Activated T-helper 1 cell treated with anti-CD3 and anti-CD28 coated beads, Interleukin-2, amount 50 U/mL, for 16 hours (primary cell): Measurements from ENCODE around the gene IRX2.

Experiments
- DNase-seq, 2 donors: peaks; one replicate each; pipeline ENCODE4 v3.0.0-alpha.2; 2020; ENCODE audit warnings: low read depth in 1 of 2, low spot score in 1 of 2

The IRX2 gene

DNA sequence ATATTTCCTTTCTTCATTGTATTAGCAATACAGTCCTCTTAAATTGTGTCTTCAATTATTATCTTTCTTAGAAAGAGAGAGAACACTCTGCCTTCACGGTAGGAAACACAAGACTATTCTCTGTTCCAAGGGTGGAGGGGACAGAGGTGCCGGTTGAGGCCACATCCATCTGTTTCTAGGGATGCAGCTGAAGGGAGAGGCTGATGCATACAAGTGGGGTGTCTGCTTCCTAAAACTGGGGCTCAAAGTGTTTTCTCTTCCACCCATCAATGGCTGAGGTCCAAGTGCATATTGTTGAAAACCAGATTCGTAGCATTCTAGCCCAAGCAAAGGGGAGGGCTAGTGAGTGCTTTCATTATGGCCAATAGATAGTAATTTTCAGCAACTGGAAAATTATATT, 9.5 kb downstream of the IRX2 start:
- no peak for DNase-seq

GRCh38 chr5:2740876-2741555, 10.5 kb downstream of the IRX2 start:
- no peak for DNase-seq

GRCh38 chr5:2740051-2740875, 11.2 kb downstream of the IRX2 start:
- no peak for DNase-seq

DNA sequence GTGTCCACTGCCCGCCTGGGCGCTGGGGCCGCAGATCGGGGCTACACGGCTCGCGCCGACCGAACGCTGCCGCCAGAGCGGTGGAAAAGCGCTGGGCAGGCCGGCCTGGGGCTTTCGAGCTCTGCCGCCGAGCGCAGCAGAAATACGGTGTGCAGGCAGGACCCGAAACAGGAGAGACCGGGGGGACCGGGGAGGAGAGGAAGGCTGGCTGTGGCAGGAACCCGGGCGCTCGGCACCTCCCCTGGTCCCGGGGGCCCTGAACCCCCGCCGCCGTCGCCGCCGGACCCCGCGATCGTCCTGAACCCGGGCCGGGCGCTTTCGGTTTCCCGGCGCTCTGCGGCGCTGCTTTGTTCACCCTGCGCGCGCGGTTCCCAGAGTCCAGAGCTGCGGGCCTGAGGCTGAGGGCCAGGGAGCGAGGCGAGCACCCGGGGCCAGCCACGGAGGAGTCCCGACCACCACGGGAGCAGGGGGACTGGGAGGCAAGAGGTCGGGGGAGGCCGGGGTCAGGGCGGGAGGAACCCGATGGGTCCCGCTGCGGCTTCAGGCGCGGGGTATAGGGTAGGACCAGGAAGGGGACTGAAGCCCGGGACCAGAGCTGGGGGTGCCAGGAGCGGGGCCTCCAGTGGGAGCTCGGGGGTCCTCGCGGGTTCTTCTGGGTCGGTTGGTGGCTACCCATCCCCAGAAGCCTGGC, 12.0 kb downstream of the IRX2 start:
- DNase-seq, result no peak

DNA sequence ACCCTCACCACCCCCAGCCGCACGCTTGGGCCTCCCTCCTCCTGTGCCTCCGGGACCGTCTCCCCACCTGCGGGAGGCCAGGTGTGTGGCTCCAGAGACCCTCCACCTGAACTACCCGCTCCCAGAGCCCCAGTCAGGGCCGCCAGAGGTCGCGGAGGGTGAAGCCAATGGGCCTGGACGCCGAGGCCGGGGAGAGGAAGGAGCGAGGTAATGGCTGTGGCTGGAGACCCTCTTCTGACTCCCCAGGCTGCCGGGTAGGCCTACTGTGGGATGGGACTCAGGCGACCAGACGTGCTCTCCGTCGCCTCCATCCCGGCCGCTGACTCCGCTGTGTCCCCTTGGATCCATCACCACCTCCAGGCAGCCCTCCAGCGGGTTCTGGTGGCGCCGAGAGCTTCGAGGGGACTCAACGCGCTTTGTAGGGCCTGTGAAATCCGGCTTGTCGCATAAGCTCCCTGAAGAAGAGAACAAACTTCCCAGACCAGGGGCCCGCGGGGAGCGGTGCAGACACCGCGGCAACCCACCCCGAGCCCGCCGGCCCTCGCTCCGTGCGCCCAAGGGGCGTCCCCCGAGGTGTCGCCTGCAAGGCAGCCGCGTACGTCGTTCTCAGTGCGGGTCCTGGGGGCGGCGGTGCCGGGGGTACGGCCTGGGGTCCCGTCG, 12.6 kb downstream of the IRX2 start:
- DNase-seq, result no peak

- no peak for DNase-seq
Measured at GRCh38 chr5:2738156-2738699, 13.2 kb downstream of the IRX2 start.

DNA sequence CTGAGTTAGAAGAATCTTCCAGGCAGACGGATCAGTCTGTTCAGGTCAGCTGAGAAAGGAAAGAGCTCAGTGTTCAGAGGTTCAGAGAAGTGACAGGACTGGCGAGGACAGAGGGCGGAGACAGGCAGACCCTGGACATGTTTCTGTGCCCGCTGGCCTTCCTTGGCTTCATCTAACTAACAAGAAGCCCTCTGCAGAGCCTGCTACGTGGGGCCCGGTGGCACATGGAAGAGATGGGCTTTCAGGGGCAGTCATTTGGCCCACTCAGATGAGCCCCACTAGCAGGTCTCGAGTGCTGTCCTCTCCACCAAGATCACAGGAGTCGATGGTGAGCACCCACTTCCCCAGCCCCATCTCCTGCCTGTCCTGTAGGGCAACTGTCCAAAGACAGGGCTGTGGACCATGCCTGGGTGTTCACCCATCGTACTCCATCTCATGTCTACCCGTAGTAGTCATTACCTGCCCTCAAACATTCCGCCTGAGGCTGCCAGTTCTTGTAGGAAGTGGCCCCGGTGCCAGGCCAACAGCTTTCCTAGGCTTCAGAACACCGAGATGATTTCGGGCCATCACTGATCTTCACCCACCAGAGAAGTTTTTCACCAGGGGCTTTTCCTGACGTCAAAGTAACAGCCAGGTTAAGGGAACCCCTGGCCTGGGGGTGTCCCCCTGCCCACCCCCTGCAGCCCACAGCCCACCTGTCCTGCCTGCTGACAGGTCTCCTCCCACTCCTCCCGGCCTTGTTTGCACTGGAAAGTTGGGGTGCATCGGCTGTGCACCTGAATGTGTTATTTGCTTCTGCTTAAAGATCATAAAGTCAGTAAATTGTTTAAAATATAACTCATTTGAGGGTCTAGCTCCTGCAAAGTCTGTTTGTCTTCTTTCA, 14.0 kb downstream of the IRX2 start:
- no peak for DNase-seq

DNA sequence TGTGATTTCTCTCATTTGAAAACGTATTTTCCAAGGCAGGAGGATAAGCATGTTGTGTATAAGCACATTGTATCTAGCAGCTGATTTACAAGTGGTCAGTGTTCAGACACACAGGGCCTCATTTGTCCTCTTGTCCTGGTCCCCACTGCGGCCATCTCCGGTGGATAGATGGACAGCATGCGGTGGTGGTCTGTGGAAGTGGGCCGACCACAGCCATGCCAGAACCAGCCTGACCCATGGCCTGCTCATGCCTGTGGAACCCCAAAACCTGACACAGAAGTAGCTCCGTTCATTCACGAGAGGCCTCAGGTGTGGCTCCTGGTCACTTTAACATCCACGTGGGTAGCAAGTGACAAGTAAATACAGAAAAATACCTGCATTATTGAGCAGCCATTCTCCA, 14.6 kb downstream of the IRX2 start:
- no peak for DNase-seq

- no peak for DNase-seq
Measured at GRCh38 chr5:2735996-2736395, 15.5 kb downstream of the IRX2 start.

DNA sequence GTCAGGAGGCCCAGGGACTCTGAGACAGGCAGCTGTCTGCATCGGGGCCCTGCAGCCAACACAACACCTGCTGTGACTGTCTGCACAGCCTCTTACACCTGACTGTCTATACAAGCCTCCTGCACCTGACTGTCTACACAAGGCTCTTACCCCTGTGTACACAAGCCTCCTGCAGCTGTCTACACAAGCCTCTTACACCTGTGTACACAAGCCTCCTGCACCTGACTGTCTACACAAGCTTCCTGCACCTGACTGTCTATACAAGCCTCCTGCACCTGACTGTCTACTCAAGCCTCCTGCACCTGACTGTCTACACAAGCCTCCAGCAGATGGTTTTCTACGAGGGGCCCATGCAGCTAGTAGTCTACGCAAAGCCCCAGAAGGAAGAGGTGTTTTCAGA, 18.6 kb downstream of the IRX2 start:
- no peak for DNase-seq

DNA sequence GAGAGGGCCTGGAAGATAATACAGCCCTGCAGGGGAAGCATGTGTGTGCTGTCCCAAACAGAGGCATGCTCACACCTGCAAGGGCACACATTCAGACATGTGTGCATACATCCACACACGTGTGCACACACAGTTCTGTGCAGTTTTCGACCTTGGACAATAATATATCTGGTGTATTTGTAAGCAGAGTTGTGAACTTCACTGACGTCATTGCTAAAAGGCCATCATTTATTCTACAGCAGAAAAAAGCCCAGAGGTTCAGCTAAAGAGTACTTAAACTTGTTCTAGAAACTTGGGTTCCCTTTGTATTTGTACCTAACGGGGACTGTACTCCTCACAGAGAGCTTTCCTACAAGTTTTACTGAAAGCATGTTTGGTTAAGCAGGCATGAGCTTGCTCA, 19.5 kb downstream of the IRX2 start:
- no peak for DNase-seq

DNA sequence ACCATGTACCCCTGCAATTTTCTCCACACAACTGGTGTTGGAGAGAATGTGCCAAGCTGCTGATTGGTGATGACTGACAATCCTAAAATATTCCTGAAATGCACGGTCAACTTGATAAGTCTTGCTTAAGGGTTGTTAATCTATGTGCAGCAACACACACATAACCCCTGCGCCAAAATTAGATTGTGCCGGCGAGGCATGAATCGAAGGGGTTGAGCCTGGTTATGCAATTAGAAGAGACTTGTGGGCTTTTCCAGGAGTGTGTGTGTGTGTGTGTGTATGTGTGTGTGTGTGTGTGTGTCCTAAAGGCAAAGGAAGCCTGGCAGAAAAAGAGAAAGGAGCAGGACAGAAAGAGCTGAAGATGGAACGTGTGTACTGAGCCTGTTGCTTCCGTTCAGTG, 22.3 kb downstream of the IRX2 start:
- DNase-seq, result no peak

GRCh38 chr5:2727550-2727949, 23.9 kb downstream of the IRX2 start:
- DNase-seq, result no peak

- DNase-seq, result no peak
Measured at GRCh38 chr5:2725980-2726765, 25.3 kb downstream of the IRX2 start.

GRCh38 chr5:2724831-2725230, 26.6 kb downstream of the IRX2 start:
- DNase-seq, result no peak

GRCh38 chr5:2724031-2724581, 27.4 kb downstream of the IRX2 start:
- no peak for DNase-seq

- DNase-seq, result no peak
Measured at GRCh38 chr5:2722901-2723300, 28.6 kb downstream of the IRX2 start.

DNA sequence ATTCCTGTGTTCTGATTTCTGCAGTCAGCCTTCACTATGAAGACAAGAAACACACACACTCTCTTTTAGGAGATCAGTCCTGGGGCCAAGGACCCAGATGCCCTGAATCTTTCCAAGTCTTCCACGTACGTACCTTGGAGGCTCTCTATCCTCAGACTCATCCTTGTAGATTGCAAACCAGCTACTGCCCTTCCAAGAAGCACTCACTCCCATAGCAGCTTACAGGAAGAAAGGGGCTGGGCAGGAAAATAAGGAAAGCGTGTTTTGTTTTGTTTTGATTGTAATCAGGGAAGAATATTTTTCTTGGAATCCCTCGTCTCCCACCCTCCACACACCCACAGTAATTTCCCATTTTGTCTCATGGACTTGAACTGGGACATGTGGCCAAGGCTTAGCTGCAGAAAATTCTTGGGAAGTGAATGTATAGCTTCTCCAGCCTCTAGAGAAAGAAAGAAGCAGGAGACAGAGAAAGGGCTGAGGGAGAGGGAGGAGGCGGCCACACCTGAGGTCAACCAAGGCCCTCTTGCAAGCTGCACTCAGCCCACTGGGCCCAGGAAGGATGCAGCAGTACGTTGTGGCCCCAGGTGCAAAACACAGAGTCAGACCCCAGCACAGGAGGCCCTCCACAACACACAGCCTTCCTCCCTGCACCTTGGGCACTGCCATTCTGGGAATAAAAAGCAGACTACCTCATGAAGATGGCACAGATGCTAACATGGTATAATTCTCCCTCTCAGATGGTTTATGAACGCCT, 29.9 kb downstream of the IRX2 start:
- no peak for DNase-seq

DNA sequence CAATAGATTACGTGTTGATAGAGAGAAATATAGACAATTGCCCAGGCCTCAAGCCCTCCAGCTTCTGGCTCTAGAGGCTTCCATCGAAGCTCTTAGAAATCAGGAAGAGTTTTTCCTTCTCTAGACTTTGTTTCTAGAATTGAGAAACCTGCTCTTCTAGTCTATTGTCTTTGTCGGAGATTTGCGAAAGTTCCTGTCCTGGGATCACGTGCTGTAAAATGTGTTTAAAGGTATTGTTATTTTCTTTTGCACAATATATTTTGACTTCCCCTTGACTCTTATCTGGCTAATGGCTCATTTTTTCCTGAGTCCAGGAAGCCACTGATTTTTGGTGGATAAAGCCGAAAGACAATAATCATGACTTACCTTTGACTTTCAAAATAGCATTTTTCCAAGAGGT, 32.1 kb downstream of the IRX2 start:
- DNase-seq, result no peak
